Caco-2 (cell line): ENCODE results near the gene SPTBN1. TPM values are rescaled to one million over a fixed set of nuclear protein-coding genes. Genes with fewer than 3 reads are reported as not detected.

Source experiments
- BruUV-seq: library from RNA; stranded (reverse); fragments of 400-500 nt; replicated peaks from 2 replicates; lab custom pipeline; 2021; lab: Mats Ljungman, UMichigan
- CTCF ChIA-PET: fragments of 300-600 bp; sonication (Branson Sonifier 250); formaldehyde crosslinking; loops from one replicate; lab custom pipeline; 2022; ENCODE audit warnings: antibody characterized with exemption; lab: Charles Lee
- POLR2A ChIA-PET: fragments of 300-600 bp; sonication (Branson Sonifier 250); formaldehyde crosslinking; loops from one replicate; lab custom pipeline; 2022; ENCODE audit warnings: antibody characterized with exemption; lab: Charles Lee
- DNase-seq, 2 experiments: peaks; one replicate each; pipeline versions ENCODE4 v3.0.0 to v3.0.0-alpha.2; 2020 to 2022
- H3K27me3 ChIP-seq: replicated peaks from 2 replicates; pipeline ENCODE4 v1.6.0; 2011; ENCODE audit warnings: low read length; ENCODE audit not compliant: control insufficient read depth, insufficient read depth
- H3K36me3 ChIP-seq: 2 replicates; pipeline ENCODE4 v1.5.1; 2011; ENCODE audit warnings: low read length; ENCODE audit not compliant: control insufficient read depth, insufficient read depth
- H3K4me1 ChIP-seq: fragments of 250-450 bp; sonication (Bioruptor Pico); 2 replicates; pipeline ENCODE4 v1.5.1; 2020; ENCODE audit warnings: mild to moderate bottlenecking
- H3K4me3 ChIP-seq: 2 replicates; pipeline ENCODE4 v1.5.1; 2011; ENCODE audit warnings: low read depth, mild to moderate bottlenecking, control low read depth, low read length
- H3K9me3 ChIP-seq: fragments of 250-450 bp; sonication (Bioruptor Pico); 2 replicates; pipeline ENCODE4 v1.5.1; 2020; ENCODE audit warnings: mild to moderate bottlenecking, moderate library complexity
- H3K27ac Mint-ChIP-seq: one replicate; pipeline ENCODE4 v1.8.0; 2022; ENCODE audit warnings: mixed read lengths; ENCODE audit not compliant: unreplicated experiment
- H3K27me3 Mint-ChIP-seq: one replicate; pipeline ENCODE4 v1.8.0; 2022; ENCODE audit warnings: mixed read lengths; ENCODE audit not compliant: insufficient read depth, unreplicated experiment
- H3K36me3 Mint-ChIP-seq: one replicate; pipeline ENCODE4 v1.8.0; 2022; ENCODE audit warnings: mild to moderate bottlenecking, mixed read lengths; ENCODE audit not compliant: insufficient read depth, unreplicated experiment
- H3K4me1 Mint-ChIP-seq: one replicate; pipeline ENCODE4 v1.8.0; 2022; ENCODE audit warnings: low read depth, mixed read lengths; ENCODE audit not compliant: unreplicated experiment
- H3K4me3 Mint-ChIP-seq: one replicate; pipeline ENCODE4 v1.8.0; 2022; ENCODE audit warnings: mild to moderate bottlenecking, moderate library complexity, mixed read lengths; ENCODE audit not compliant: unreplicated experiment
- H3K9me3 Mint-ChIP-seq: one replicate; pipeline ENCODE4 v1.8.0; 2022; ENCODE audit warnings: mixed read lengths; ENCODE audit not compliant: unreplicated experiment
- CTCF ChIP-seq, 2 experiments: fragments of 200-600 bp in 1 of 2; IDR thresholded peaks; 1 replicate in 1 of 2; 2 replicates in 1 of 2; pipeline versions ENCODE4 v1.5.1 to v1.8.0; 2011 to 2022; ENCODE audit warnings: antibody characterized with exemption in 1 of 2, control low read depth in 1 of 2, inconsistent platforms in 1 of 2, low read depth in 1 of 2, low read length in 1 of 2, mild to moderate bottlenecking in 1 of 2, moderate library complexity in 1 of 2; ENCODE audit not compliant: insufficient read depth in 1 of 2, severe bottlenecking in 1 of 2, unreplicated experiment in 1 of 2
- intact Hi-C: fragments of 100-400 bp; cut with micrococcal nuclease; formaldehyde crosslinking; loops from one replicate; pipeline ENCODE4 v1.10.0; 2022; ENCODE audit not compliant: unreplicated experiment
- total RNA-seq: library from RNA; stranded (reverse); gene quantifications from 2 replicates; pipeline ENCODE4 v1.2.3, GENCODE V29; 2022

SPTBN1 gene
- total RNA-seq, 1 experiment from 2014 or later = 361 TPM

- Mint-ChIP-seq H3K36me3 (peaks cover 100% of the 10 kb centered on the region), H3K4me3 (no peak overlapping the region), H3K4me1 (peaks cover 19% of the 10 kb centered on the region), H3K9me3 (no peaks in the 10 kb centered on the region), H3K27me3 (no peaks in the 10 kb centered on the region), H3K27ac (peak overlapping the region; percentile 51)
- Histone ChIP-seq H3K4me3 (no peak overlapping the region), H3K27me3 (no peaks in the 10 kb centered on the region), H3K9me3 (no peaks in the 10 kb centered on the region), H3K36me3 (peaks cover 26% of the 10 kb centered on the region), H3K4me1 (peaks cover 13% of the 10 kb centered on the region)
- POLR2A ChIA-PET = no interaction called here
- no TSS peak for BruUV-seq
- no peak for DNase-seq
- intact Hi-C loops = no loop called here
- no peak for TF ChIP-seq CTCF (IDR thresholded peaks at IDR 0.05; ENCODE audit: insufficient read depth in 1 of 2, low read depth in 1 of 2, low read length in 1 of 2, severe bottlenecking in 1 of 2, unreplicated experiment in 1 of 2)
- CTCF ChIA-PET = no interaction called here
Observed at GRCh38 chr2:54628418-54628817, 172.3 kb downstream of the SPTBN1 start.

- no TSS peak for BruUV-seq
- no peaks in the 10 kb centered on the region for H3K9me3 ChIP-seq
- TF ChIP-seq CTCF (IDR thresholded peaks at IDR 0.05; ENCODE audit: insufficient read depth in 1 of 2, low read depth in 1 of 2, low read length in 1 of 2, severe bottlenecking in 1 of 2, unreplicated experiment in 1 of 2) = no peak
- Mint-ChIP-seq H3K4me1 (peaks cover 19% of the 10 kb centered on the region), H3K4me3 (peak overlapping the region; percentile 34), H3K27ac (peak overlapping the region; percentile 51), H3K9me3 (no peaks in the 10 kb centered on the region), H3K36me3 (peaks cover 100% of the 10 kb centered on the region), H3K27me3 (no peaks in the 10 kb centered on the region)
- H3K27me3 ChIP-seq = no peaks in the 10 kb centered on the region
- CTCF ChIA-PET = no interaction called here
- intact Hi-C loops = no loop called here
- H3K36me3 ChIP-seq = peaks cover 26% of the 10 kb centered on the region
- POLR2A ChIA-PET = no interaction called here
- H3K4me1 ChIP-seq = peaks cover 13% of the 10 kb centered on the region
- no peak for DNase-seq
- H3K4me3 ChIP-seq = no peak overlapping the region
Observed at GRCh38 chr2:54628957-54629356, 172.8 kb downstream of the SPTBN1 start.

- Mint-ChIP-seq H3K36me3 (peaks cover 100% of the 10 kb centered on the region), H3K9me3 (no peaks in the 10 kb centered on the region), H3K4me1 (peaks cover 24% of the 10 kb centered on the region), H3K27ac (peak overlapping the region; percentile 61), H3K4me3 (no peak overlapping the region), H3K27me3 (no peaks in the 10 kb centered on the region)
- no peak for TF ChIP-seq CTCF (IDR thresholded peaks at IDR 0.05; ENCODE audit: insufficient read depth in 1 of 2, low read depth in 1 of 2, low read length in 1 of 2, severe bottlenecking in 1 of 2, unreplicated experiment in 1 of 2)
- TSS peak; percentile 59 for BruUV-seq
- intact Hi-C loops = no loop called here
- CTCF ChIA-PET = no interaction called here
- Histone ChIP-seq H3K4me3 (no peak overlapping the region), H3K4me1 (peaks cover 13% of the 10 kb centered on the region), H3K9me3 (no peaks in the 10 kb centered on the region), H3K27me3 (no peaks in the 10 kb centered on the region), H3K36me3 (peaks cover 26% of the 10 kb centered on the region)
- POLR2A ChIA-PET = no interaction called here
- no peak for DNase-seq
Observed at GRCh38 chr2:54629390-54629789, 173.3 kb downstream of the SPTBN1 start.
